ENCODE measurements around the gene CHD5. TPM values are rescaled to one million over a fixed set of nuclear protein-coding genes. Genes with fewer than 3 reads are reported as not detected.

Gene CHD5
- polyA plus RNA-seq, 1 experiment, result 0.02 TPM

DNA sequence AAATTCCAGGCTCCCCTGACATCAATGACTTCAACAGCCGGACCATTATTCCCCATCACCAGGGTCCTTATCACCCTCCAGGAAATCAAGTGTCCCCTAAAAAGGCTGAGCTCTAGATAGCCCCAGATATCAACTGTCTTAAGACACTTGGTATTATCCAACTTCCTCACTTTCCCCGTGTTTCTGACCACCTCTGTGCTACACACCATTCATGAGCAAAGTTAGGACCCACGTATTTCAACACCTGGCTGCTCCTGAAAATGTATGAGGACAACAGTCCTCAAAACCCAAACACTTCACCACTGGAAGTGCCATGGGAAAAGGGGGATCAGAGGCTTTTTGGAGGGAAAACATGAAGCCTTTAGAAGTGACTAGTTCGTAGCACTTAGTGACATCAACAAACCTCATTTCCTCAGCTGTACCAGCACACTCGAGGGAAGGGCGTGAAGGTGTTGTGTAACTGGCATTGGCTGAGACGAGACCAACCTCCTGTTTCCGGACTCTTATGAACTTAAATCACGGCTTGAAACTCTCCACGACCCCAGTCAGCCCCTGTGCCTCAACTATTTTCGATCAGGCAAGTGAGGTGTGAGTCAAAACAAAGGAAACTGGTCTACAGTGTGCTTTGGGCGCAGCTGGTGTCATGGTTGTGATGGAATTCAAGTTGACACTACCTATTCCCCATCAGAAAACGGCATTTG, 4.1 kb upstream of the CHD5 start:
- Histone ChIP-seq H3K27ac (ENCODE audit: low read depth, low read length) (peak overlapping the region; percentile 31), H3K27me3 (ENCODE audit: control insufficient read depth, insufficient read depth, low read length) (peaks cover 10% of the 10 kb centered on the region), H3K4me3 (ENCODE audit: low read depth, low read length) (no peak overlapping the region), H3K9me3 (ENCODE audit: control insufficient read depth, insufficient read depth, low read length) (no peaks in the 10 kb centered on the region)
- ChIA-PET POLR2A (no interaction called here), CTCF (interaction anchor here (0.9 to 1.0 kb wide), 2 partner anchors 21 to 62 kb away, joined by 3 to 4 read pairs; no protein-coding TSS in a partner anchor)
- TF ChIP-seq, protein P1, sequence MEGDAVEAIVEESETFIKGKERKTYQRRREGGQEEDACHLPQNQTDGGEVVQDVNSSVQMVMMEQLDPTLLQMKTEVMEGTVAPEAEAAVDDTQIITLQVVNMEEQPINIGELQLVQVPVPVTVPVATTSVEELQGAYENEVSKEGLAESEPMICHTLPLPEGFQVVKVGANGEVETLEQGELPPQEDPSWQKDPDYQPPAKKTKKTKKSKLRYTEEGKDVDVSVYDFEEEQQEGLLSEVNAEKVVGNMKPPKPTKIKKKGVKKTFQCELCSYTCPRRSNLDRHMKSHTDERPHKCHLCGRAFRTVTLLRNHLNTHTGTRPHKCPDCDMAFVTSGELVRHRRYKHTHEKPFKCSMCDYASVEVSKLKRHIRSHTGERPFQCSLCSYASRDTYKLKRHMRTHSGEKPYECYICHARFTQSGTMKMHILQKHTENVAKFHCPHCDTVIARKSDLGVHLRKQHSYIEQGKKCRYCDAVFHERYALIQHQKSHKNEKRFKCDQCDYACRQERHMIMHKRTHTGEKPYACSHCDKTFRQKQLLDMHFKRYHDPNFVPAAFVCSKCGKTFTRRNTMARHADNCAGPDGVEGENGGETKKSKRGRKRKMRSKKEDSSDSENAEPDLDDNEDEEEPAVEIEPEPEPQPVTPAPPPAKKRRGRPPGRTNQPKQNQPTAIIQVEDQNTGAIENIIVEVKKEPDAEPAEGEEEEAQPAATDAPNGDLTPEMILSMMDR (IDR thresholded peaks at IDR 0.05; ENCODE audit: low read depth, low read length), result no peak
- no peak for DNase-seq (ENCODE audit: low read depth, low spot score)

DNA sequence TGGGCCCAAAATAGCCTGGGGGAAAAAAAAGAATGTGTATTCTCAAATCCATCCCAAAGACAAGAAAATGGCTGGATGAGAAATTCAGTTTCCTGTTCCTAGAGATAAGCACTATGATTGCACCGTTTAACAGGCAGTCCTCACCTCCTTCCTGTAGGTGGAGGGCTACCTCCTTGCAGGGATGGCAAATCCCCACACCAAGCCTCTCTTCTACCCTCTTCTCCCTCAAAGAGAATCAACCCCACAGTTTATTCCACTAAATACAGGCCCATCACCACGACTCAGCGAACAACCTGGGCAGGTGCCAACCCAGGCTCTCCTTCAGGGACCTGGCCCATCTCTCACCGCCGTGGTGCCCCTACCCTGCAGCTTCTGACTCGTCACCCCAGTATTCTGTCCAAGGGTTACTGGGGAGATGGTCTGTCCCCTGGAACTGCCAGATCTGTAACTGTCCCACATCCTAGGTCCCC, 3.4 kb upstream of the CHD5 start:
- CTCF ChIA-PET, result interaction anchor here (0.7 to 1.4 kb wide), 2 partner anchors 21 to 100 kb away, joined by 3 to 4 read pairs; no protein-coding TSS in a partner anchor
- no peaks in the 10 kb centered on the region for H3K9me3 ChIP-seq (ENCODE audit: control insufficient read depth, insufficient read depth, low read length)
- peaks cover 17% of the 10 kb centered on the region for H3K27me3 ChIP-seq (ENCODE audit: control insufficient read depth, insufficient read depth, low read length)
- TF ChIP-seq, protein P1 (IDR thresholded peaks at IDR 0.05; ENCODE audit: low read depth, low read length), result no peak
- no peak overlapping the region for H3K27ac ChIP-seq (ENCODE audit: low read depth, low read length)
- DNase-seq (ENCODE audit: low read depth, low spot score), result no peak
- no peak overlapping the region for H3K4me3 ChIP-seq (ENCODE audit: low read depth, low read length)
- POLR2A ChIA-PET, result no interaction called here

DNA sequence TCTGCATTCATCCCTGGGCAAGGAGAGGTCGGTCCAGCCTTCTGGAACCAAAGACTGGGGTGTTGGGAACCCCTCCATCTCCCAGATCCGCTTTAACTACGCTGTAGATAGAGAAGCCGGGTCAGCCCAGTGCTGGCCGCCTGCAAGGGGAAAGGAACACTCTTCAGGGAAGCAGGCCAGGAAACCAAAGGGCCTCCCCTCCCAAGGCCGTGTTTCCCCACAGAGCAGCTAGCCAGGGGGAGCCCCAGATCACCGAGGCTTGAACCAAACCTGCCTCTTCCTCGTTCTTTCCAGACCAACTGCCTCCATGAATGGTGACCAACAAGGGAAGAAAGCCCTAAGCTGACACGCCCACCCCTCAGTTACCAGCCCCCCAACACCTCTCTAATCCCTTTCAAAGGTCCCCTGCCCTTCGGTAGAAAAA, 1.2 kb upstream of the CHD5 start:
- POLR2A ChIA-PET, result no interaction called here
- Histone ChIP-seq H3K4me3 (ENCODE audit: low read depth, low read length) (no peak overlapping the region), H3K27me3 (ENCODE audit: control insufficient read depth, insufficient read depth, low read length) (peaks cover 33% of the 10 kb centered on the region), H3K9me3 (ENCODE audit: control insufficient read depth, insufficient read depth, low read length) (no peaks in the 10 kb centered on the region; the same call in 1 of the 2 replicates), H3K27ac (ENCODE audit: low read depth, low read length) (no peak overlapping the region)
- no peak for DNase-seq (ENCODE audit: low read depth, low spot score)
- CTCF ChIA-PET, result no interaction called here
- TF ChIP-seq, protein P1 (IDR thresholded peaks at IDR 0.05; ENCODE audit: low read depth, low read length), result 0 out of 2 replicates have a peak, but pooled peaks have one; percentile 7

GRCh38 chr1:6180707-6181311, 688 bp upstream of the CHD5 start:
- peaks cover 37% of the 10 kb centered on the region for H3K27me3 ChIP-seq (ENCODE audit: control insufficient read depth, insufficient read depth, low read length)
- CTCF ChIA-PET, result no interaction called here

More at GRCh38 chr1:6180707-6181311, 688 bp upstream of the CHD5 start:
- DNase-seq (ENCODE audit: low read depth, low spot score), result no peak
- Histone ChIP-seq H3K4me3 (ENCODE audit: low read depth, low read length) (no peak overlapping the region), H3K9me3 (ENCODE audit: control insufficient read depth, insufficient read depth, low read length) (no peaks in the 10 kb centered on the region; the same call in 1 of the 2 replicates), H3K27ac (ENCODE audit: low read depth, low read length) (no peak overlapping the region)
- POLR2A ChIA-PET, result no interaction called here
- TF ChIP-seq, protein P1 (IDR thresholded peaks at IDR 0.05; ENCODE audit: low read depth, low read length), result no peak

Data from AG04450 (cell line).